DND-41 (cell line): ENCODE measurements around the gene S100A2.

ENCODE experiments used
- EZH2 ChIP-seq: IDR thresholded peaks from 3 replicates; pipeline ENCODE4 v1.6.1; 2012; ENCODE audit warnings: borderline replicate concordance, low read depth, mild to moderate bottlenecking, moderate library complexity, low read length, inconsistent platforms; ENCODE audit not compliant: severe bottlenecking
- TF ChIP-seq, protein P1 (sequence below): IDR thresholded peaks from 2 replicates; pipeline ENCODE4 v1.5.1; 2012; ENCODE audit warnings: borderline replicate concordance, low read length, moderate library complexity, mild to moderate bottlenecking; ENCODE audit not compliant: poor library complexity, severe bottlenecking; ENCODE audit errors: extremely low read depth

DNA sequence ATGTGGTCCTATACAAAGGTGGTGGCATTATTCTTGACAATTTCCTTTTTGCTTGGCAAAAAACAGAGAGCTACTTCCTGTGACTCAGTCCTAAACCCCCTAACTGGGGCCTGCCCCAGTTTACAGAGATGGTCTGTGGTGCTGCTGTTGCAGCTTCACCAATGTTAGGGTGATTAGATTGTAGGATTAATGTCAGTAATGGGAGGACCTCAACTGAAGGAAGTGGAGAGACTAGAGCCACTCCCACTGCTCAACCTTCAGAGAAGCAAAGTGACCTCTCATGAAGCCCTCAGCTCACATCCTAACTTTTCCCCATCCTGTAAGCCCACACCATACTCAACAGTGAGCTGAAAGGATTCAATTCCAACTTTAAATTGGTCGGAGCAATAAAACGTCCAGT lies 33.5 kb downstream of the S100A2 start:
- TF ChIP-seq, protein P1, sequence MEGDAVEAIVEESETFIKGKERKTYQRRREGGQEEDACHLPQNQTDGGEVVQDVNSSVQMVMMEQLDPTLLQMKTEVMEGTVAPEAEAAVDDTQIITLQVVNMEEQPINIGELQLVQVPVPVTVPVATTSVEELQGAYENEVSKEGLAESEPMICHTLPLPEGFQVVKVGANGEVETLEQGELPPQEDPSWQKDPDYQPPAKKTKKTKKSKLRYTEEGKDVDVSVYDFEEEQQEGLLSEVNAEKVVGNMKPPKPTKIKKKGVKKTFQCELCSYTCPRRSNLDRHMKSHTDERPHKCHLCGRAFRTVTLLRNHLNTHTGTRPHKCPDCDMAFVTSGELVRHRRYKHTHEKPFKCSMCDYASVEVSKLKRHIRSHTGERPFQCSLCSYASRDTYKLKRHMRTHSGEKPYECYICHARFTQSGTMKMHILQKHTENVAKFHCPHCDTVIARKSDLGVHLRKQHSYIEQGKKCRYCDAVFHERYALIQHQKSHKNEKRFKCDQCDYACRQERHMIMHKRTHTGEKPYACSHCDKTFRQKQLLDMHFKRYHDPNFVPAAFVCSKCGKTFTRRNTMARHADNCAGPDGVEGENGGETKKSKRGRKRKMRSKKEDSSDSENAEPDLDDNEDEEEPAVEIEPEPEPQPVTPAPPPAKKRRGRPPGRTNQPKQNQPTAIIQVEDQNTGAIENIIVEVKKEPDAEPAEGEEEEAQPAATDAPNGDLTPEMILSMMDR: no peak
- TF ChIP-seq EZH2: no peak
